HL-60 (cell line): ENCODE results near the gene MAGEA11.

Experiments used
- DNase-seq, 2 experiments: peaks; one replicate each; pipeline ENCODE4 v3.0.0-alpha.2; 2010 to 2020; ENCODE audit warnings: low read depth in 1 of 2, low spot score in 1 of 2
- H3K27ac ChIP-seq: fragments of 250-450 bp; sonication (Bioruptor Pico); replicated peaks from 2 replicates; pipeline ENCODE4 v1.5.1; 2020; ENCODE audit warnings: mild to moderate bottlenecking, moderate library complexity
- H3K27me3 ChIP-seq: fragments of 250-450 bp; sonication (Bioruptor Pico); 2 replicates; pipeline ENCODE4 v1.5.1; 2021; ENCODE audit warnings: mild to moderate bottlenecking, moderate library complexity; ENCODE audit not compliant: insufficient read depth, poor library complexity, severe bottlenecking
- H3K4me3 ChIP-seq: replicated peaks from 2 replicates; pipeline ENCODE4 v1.5.1; 2011; ENCODE audit warnings: mild to moderate bottlenecking, control low read depth, low read length; ENCODE audit not compliant: insufficient read depth
- GABPA ChIP-seq: IDR thresholded peaks from 2 replicates; pipeline ENCODE4 v1.6.1; 2012; ENCODE audit warnings: low read depth
- POLR2AphosphoS5 ChIP-seq: IDR thresholded peaks from 2 replicates; pipeline ENCODE4 v1.6.1; 2012; ENCODE audit warnings: low read depth
- SPI1 ChIP-seq: IDR thresholded peaks from 2 replicates; pipeline ENCODE4 v1.6.1; 2012; ENCODE audit warnings: low read depth, mild to moderate bottlenecking, borderline replicate concordance
- TF ChIP-seq, protein P1 (sequence below): IDR thresholded peaks from 2 replicates; pipeline ENCODE4 v1.6.1; 2012; ENCODE audit warnings: low read depth; ENCODE audit not compliant: insufficient replicate concordance
- TF ChIP-seq, protein P2 (sequence below): IDR thresholded peaks from one replicate; pipeline ENCODE4 v1.5.1; 2011; ENCODE audit warnings: low read length, control low read depth, inconsistent platforms; ENCODE audit not compliant: insufficient read depth

Gene MAGEA11

DNA sequence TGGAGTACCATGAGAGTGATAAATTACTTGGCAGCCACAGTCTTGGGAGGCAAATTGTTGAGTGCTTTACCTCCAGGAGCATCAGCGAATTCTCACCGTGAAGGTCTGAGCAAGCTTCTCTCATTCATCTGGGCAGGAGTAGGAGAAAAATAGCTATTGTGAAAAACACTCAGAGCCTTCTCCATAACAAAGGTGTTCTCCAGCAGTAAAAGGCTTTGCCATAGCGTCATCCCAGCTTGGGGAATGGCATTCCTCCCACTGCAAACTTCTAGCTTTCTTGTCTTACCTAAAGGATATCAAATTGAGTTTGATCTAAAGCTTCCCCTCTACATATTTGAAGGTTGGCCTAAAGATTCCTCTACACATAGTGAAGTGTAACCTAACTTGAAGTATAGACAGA, 29.8 kb upstream of the MAGEA11 start:
- H3K27me3 ChIP-seq: no peaks in the 10 kb centered on the region
- no peak overlapping the region for H3K27ac ChIP-seq
- H3K4me3 ChIP-seq: no peak overlapping the region
- TF ChIP-seq SPI1 (no peak), POLR2AphosphoS5 (no peak), GABPA (no peak)
- TF ChIP-seq, protein P1, sequence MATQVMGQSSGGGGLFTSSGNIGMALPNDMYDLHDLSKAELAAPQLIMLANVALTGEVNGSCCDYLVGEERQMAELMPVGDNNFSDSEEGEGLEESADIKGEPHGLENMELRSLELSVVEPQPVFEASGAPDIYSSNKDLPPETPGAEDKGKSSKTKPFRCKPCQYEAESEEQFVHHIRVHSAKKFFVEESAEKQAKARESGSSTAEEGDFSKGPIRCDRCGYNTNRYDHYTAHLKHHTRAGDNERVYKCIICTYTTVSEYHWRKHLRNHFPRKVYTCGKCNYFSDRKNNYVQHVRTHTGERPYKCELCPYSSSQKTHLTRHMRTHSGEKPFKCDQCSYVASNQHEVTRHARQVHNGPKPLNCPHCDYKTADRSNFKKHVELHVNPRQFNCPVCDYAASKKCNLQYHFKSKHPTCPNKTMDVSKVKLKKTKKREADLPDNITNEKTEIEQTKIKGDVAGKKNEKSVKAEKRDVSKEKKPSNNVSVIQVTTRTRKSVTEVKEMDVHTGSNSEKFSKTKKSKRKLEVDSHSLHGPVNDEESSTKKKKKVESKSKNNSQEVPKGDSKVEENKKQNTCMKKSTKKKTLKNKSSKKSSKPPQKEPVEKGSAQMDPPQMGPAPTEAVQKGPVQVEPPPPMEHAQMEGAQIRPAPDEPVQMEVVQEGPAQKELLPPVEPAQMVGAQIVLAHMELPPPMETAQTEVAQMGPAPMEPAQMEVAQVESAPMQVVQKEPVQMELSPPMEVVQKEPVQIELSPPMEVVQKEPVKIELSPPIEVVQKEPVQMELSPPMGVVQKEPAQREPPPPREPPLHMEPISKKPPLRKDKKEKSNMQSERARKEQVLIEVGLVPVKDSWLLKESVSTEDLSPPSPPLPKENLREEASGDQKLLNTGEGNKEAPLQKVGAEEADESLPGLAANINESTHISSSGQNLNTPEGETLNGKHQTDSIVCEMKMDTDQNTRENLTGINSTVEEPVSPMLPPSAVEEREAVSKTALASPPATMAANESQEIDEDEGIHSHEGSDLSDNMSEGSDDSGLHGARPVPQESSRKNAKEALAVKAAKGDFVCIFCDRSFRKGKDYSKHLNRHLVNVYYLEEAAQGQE: no peak
- TF ChIP-seq, protein P2, sequence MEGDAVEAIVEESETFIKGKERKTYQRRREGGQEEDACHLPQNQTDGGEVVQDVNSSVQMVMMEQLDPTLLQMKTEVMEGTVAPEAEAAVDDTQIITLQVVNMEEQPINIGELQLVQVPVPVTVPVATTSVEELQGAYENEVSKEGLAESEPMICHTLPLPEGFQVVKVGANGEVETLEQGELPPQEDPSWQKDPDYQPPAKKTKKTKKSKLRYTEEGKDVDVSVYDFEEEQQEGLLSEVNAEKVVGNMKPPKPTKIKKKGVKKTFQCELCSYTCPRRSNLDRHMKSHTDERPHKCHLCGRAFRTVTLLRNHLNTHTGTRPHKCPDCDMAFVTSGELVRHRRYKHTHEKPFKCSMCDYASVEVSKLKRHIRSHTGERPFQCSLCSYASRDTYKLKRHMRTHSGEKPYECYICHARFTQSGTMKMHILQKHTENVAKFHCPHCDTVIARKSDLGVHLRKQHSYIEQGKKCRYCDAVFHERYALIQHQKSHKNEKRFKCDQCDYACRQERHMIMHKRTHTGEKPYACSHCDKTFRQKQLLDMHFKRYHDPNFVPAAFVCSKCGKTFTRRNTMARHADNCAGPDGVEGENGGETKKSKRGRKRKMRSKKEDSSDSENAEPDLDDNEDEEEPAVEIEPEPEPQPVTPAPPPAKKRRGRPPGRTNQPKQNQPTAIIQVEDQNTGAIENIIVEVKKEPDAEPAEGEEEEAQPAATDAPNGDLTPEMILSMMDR: no peak
- DNase-seq: no peak

DNA sequence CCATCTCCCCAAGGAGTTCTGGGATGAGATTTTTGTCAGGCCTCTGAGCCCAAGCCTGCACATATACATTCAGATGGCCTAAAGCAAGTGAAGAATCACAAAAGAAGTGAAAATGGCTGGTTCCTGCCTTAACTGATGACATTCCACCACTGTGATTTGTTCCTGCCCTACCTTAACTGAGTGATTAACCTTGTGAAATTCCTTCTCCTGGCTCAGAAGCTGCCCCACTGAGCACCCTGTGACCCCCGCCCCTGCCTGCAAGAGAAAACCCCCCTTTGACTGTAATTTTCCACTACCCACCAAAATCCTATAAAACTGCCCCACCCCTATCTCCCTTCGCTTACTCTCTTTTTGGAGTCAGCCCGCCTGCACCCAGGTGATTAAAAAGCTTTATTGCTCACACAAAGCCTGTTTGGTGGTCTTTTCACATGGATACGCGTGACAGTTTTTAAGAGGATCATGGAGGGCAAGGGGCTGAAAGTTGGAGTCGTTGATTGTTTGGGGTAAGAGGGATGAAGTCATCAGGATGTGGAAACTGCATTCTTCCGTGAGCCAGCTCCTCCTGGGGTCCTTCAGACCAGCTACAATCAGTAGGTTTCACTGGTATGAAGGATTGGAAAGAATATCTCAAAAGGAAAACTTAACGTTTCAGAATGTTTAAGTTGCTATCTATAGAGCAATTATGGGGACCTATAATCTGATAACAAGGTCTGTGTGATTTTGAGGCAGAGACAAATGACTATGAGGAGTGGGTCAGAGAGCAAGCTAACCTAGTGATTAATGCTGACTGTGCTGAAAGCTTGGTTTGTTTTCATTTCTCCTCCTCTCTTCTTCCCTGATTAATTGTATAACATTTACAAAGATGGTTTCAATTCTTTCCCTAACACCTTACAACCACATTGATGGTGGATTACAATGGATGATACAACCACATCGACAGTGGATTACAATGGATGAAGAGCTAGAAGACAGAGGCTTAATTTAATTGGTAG, 28.6 kb upstream of the MAGEA11 start:
- Histone ChIP-seq H3K27me3 (no peaks in the 10 kb centered on the region), H3K4me3 (no peak overlapping the region), H3K27ac (no peak overlapping the region)
- DNase-seq: no peak
- no peak for TF ChIP-seq GABPA
- TF ChIP-seq POLR2AphosphoS5: no peak
- TF ChIP-seq, protein P1: no peak
- TF ChIP-seq, protein P2: no peak
- TF ChIP-seq SPI1: no peak

DNA sequence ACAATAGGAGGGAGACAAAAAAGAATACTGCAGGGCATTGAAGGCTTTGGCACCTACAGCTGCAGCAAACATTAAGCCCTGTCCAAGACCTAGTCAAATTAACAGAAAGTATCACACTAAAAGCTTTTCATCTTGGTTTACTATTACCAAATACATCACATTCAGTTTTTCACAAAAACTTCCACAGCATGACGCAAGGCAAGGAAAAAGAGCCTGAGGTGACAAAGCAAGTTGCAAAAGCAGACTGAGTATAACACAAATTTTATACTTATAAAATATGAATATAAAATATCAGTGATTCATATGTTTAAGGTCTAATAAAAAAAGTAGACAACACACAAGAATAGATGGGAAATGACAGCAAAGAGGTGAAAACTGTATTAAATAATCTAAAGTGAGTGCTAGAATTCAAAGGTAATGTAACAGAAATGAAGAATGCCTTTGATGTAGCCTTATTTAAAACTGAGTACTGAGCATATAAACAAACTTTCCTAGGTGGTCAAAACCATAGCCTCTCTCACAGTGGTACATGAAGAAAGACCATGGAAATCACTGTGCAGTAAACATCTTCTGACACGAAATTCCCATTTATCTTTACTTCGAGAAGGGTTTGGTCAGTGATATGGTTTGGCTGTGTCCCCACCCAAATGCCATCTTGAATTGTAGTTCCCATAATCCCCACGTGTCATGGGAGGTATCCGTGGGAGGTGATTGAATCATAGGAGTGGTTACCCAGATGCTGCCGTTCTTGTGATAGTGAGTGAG, 27.7 kb upstream of the MAGEA11 start:
- TF ChIP-seq, protein P2: no peak
- TF ChIP-seq SPI1 (no peak), GABPA (no peak), POLR2AphosphoS5 (no peak)
- TF ChIP-seq, protein P1: no peak
- no peaks in the 10 kb centered on the region for H3K27me3 ChIP-seq
- H3K4me3 ChIP-seq: no peak overlapping the region
- no peak for DNase-seq
- H3K27ac ChIP-seq: no peak overlapping the region
